ENCODE data around the gene PRODH2. TPM values are rescaled to one million over a fixed set of nuclear protein-coding genes. Genes with fewer than 3 reads are reported as not detected.
A peak's percentile ranks its signal among the peaks of the same experiment; 100 is the strongest.

PRODH2 gene
- total RNA-seq, 1 experiment from 2014 or later, result not detected

DNA sequence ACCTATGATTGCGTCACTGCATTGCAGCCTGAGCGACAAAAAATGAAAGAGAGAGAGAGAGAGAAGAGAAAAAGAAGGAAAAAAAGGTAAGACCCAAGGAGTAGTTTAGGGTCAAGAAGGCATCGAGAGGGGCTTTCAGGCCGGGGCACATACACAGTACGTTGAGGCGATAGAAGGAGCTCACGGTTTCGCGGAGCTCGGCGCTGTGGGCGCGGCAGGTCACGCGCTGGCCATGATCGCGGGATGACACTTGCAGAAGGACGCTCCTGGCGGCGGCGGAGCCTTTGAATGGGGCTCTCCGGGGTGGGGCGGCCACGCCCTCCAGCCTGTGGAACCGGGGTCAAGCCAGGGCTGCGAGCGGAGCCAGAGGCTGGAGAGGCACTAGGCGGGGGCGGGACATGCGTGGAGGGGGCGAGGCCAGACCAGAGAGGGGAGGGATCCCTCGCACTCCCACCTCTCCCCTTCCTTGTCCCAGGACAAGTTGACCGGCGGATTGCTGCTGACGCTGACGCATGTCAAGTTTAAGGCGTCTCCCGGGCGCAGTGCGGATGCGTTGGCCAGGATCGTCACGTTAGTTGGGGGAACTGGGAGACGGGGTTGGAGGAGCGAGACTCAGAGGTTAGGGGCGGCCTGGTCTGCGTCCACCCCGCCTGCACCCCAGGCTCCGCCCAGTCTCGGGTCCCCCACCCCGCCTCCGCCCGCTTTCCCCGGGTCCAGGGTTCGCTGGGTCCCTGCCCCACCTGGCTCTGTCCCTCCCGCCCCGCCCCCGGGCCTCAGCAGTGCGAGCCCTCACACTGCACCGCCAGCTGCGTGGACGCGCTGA lies 32.8 kb upstream of the PRODH2 start:
- H3K4me2 ChIP-seq (ENCODE audit: low read length), result peak overlapping the region; percentile 79
- TF ChIP-seq EZH2phosphoT487 (IDR thresholded peaks at IDR 0.05; ENCODE audit: borderline replicate concordance, low read length) (no peak), EZH2 (IDR thresholded peaks at IDR 0.05; ENCODE audit: low read length, unreplicated experiment) (no peak)
- TF ChIP-seq, protein P1, sequence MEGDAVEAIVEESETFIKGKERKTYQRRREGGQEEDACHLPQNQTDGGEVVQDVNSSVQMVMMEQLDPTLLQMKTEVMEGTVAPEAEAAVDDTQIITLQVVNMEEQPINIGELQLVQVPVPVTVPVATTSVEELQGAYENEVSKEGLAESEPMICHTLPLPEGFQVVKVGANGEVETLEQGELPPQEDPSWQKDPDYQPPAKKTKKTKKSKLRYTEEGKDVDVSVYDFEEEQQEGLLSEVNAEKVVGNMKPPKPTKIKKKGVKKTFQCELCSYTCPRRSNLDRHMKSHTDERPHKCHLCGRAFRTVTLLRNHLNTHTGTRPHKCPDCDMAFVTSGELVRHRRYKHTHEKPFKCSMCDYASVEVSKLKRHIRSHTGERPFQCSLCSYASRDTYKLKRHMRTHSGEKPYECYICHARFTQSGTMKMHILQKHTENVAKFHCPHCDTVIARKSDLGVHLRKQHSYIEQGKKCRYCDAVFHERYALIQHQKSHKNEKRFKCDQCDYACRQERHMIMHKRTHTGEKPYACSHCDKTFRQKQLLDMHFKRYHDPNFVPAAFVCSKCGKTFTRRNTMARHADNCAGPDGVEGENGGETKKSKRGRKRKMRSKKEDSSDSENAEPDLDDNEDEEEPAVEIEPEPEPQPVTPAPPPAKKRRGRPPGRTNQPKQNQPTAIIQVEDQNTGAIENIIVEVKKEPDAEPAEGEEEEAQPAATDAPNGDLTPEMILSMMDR (conservative IDR thresholded peaks at IDR 0.05; ENCODE audit: low read depth, low read length), result no peak
- ChIA-PET CTCF (no interaction called here), POLR2A (ENCODE audit: unreplicated experiment) (interaction anchor here (0.6 kb wide), 1 partner anchor 323 kb away, joined by 4 read pairs; no protein-coding TSS in a partner anchor)
- H3K4me3 ChIP-seq (ENCODE audit: low read length), result peak overlapping the region; percentile 52
- no peaks in the 10 kb centered on the region for H3K27me3 ChIP-seq (ENCODE audit: low read length)
- DNase-seq (peak; percentile 11), ATAC-seq (peak; percentile 60)
- no peak overlapping the region for H3K9ac ChIP-seq (ENCODE audit: low read length)
- H4K20me1 ChIP-seq (ENCODE audit: low read length), result no peaks in the 10 kb centered on the region
- no peaks in the 10 kb centered on the region for H3K4me1 ChIP-seq (ENCODE audit: insufficient read depth, low read length)
- peak overlapping the region; percentile 72 for H2AFZ ChIP-seq (ENCODE audit: low read length)
- no peaks in the 10 kb centered on the region for H3K79me2 ChIP-seq (ENCODE audit: low read length)
- H3K27ac ChIP-seq (ENCODE audit: low read length), result no peak overlapping the region
- no peaks in the 10 kb centered on the region for H3F3A ChIP-seq (ENCODE audit: low read length, unreplicated experiment)
- BruUV-seq (replicated peaks), result no TSS peak
- H3K36me3 ChIP-seq (ENCODE audit: low read depth, low read length), result no peaks in the 10 kb centered on the region
- intact Hi-C loops (cut with micrococcal nuclease), result no loop called here
- H3K9me3 ChIP-seq (ENCODE audit: low read length), result no peaks in the 10 kb centered on the region
- H3K9me2 ChIP-seq (replicated peaks; ENCODE audit: low read length), result no peaks in the 10 kb centered on the region

DNA sequence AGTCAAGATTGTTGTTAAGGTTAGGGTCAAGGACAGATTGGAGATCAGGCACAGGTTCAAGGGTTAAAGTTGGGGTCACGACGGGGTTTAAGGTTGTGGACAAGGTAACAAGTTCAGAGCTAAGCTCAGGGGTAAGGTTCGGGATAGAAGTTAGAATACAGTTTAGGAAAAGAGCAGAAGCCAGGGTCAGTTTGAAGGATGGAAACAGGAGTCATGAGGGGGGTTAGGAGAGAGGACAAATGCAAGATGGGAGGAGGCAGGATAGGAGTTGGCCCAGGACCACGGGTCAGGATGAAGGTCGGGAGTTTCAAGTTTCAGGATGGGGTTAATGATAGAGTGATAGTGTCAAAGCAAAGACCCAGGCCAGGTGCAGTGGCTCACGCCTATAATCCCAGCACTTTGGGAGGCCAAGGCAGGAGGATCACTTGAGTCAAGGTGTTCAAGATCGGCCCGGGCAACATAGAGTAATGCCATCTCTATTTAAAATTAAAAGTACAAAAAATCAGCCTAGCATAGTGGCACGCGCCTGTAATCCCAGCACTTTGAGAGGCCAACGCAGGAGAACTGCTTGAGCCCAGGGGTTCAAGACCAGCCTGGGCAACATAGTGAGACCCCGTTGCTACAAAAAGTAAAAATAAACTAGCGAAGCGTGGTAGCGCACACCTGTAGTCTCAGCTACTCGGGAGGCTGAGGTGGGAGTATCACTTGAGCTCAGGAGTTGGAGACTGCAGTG lies 32.0 kb upstream of the PRODH2 start:
- TF ChIP-seq EZH2 (IDR thresholded peaks at IDR 0.05; ENCODE audit: low read length, unreplicated experiment) (no peak), EZH2phosphoT487 (IDR thresholded peaks at IDR 0.05; ENCODE audit: borderline replicate concordance, low read length) (no peak)
- TF ChIP-seq, protein P1 (conservative IDR thresholded peaks at IDR 0.05; ENCODE audit: low read depth, low read length), result no peak

More for the DNA sequence above, 32.0 kb upstream of the PRODH2 start:
- H3K27me3 ChIP-seq (ENCODE audit: low read length), result no peaks in the 10 kb centered on the region
- DNase-seq (no peak), ATAC-seq (no peak)
- H4K20me1 ChIP-seq (ENCODE audit: low read length), result no peaks in the 10 kb centered on the region
- no peak overlapping the region for H2AFZ ChIP-seq (ENCODE audit: low read length)
- BruUV-seq (replicated peaks), result no TSS peak
- H3K9ac ChIP-seq (ENCODE audit: low read length), result no peak overlapping the region
- no peaks in the 10 kb centered on the region for H3K79me2 ChIP-seq (ENCODE audit: low read length)
- no peaks in the 10 kb centered on the region for H3F3A ChIP-seq (ENCODE audit: low read length, unreplicated experiment)
- no peaks in the 10 kb centered on the region for H3K4me1 ChIP-seq (ENCODE audit: insufficient read depth, low read length)
- POLR2A ChIA-PET (ENCODE audit: unreplicated experiment), result no interaction called here
- CTCF ChIA-PET, result no interaction called here
- no peak overlapping the region for H3K4me3 ChIP-seq (ENCODE audit: low read length)
- H3K9me2 ChIP-seq (replicated peaks; ENCODE audit: low read length), result no peaks in the 10 kb centered on the region
- intact Hi-C loops (cut with micrococcal nuclease), result no loop called here
- H3K27ac ChIP-seq (ENCODE audit: low read length), result no peak overlapping the region
- H3K4me2 ChIP-seq (ENCODE audit: low read length), result no peak overlapping the region
- H3K36me3 ChIP-seq (ENCODE audit: low read depth, low read length), result no peaks in the 10 kb centered on the region
- no peaks in the 10 kb centered on the region for H3K9me3 ChIP-seq (ENCODE audit: low read length)

Measured in PC-3 (cell line).